Spleen (tissue), 11 donors: ENCODE data around the gene ANKRD12. TPM values are rescaled to one million over a fixed set of nuclear protein-coding genes. Genes with fewer than 3 reads are reported as not detected.
A peak's percentile ranks its signal among the peaks of the same experiment; 100 is the strongest.
"Not testable (repeated sequence)": the region's sequence is repeated elsewhere in the genome, so short reads cannot be mapped to it uniquely, and the experiment has no call there.

Source experiments
- DNase-seq: peaks from one replicate; pipeline ENCODE4 v3.0.0-alpha.2; 2020
- H3K27ac ChIP-seq, 8 donors: fragments of 200-600 bp; sonication (generic) in 7 of 8; 1 replicate in 4 of 8; 2 replicates in 4 of 8; pipeline versions ENCODE4 v1.5.0 to v1.8.0; 2016 to 2021; ENCODE audit warnings: inconsistent platforms in 4 of 8, mild to moderate bottlenecking in 4 of 8, moderate library complexity in 1 of 8
- H3K27me3 ChIP-seq, 7 donors: fragments of 200-600 bp; sonication (generic) in 6 of 7; replicated peaks in 1 of 7; 1 replicate in 4 of 7; 2 replicates in 3 of 7; pipeline versions ENCODE4 v1.5.0 to v1.8.0; 2016 to 2021; ENCODE audit warnings: inconsistent platforms in 3 of 7, mild to moderate bottlenecking in 1 of 7
- H3K36me3 ChIP-seq, 6 donors: fragments of 200-600 bp; sonication (generic) in 5 of 6; 1 replicate in 4 of 6; 2 replicates in 2 of 6; pipeline versions ENCODE4 v1.5.0 to v1.8.0; 2016 to 2021; ENCODE audit warnings: inconsistent platforms in 2 of 6
- H3K4me1 ChIP-seq, 6 donors: fragments of 200-600 bp; sonication (generic) in 5 of 6; 1 replicate in 3 of 6; 2 replicates in 3 of 6; pipeline versions ENCODE4 v1.5.0 to v1.8.0; 2016 to 2021; ENCODE audit warnings: inconsistent platforms in 3 of 6
- H3K4me3 ChIP-seq, 8 donors: fragments of 200-600 bp; sonication (generic) in 7 of 8; 1 replicate in 4 of 8; 2 replicates in 4 of 8; pipeline versions ENCODE4 v1.5.0 to v1.8.0; 2016 to 2021; ENCODE audit warnings: inconsistent platforms in 4 of 8, mild to moderate bottlenecking in 4 of 8, moderate library complexity in 2 of 8
- H3K9me3 ChIP-seq, 8 donors: fragments of 200-600 bp; sonication (generic) in 7 of 8; 1 replicate in 4 of 8; 2 replicates in 4 of 8; pipeline versions ENCODE4 v1.5.0 to v1.8.0; 2016 to 2021; ENCODE audit warnings: inconsistent platforms in 4 of 8
- POLR2A ChIP-seq, 3 donors: fragments of 450-650 bp; IDR thresholded peaks; one replicate each; pipeline ENCODE4 v1.5.1; 2017; ENCODE audit warnings: antibody characterized with exemption in 3 of 3, mild to moderate bottlenecking in 1 of 3
- POLR2AphosphoS5 ChIP-seq, 3 donors: sonication (generic); formaldehyde crosslinking; IDR thresholded peaks; one replicate each; pipeline ENCODE4 v1.5.1; 2017; ENCODE audit warnings: antibody characterized with exemption in 3 of 3
- WGBS, 5 donors: extraction: QIAGEN DNeasy Blood & Tissue Kit in 3 of 5; methylation state at CpG; one replicate each; pipeline versions ENCODE4 v1.1.5 to v1.1.7; 2013 to 2018; 5-methylcytosine and 5-hydroxymethylcytosine counted together
- intact Hi-C: fragments of 100-400 bp; cut with DNase I; formaldehyde crosslinking; loops from one replicate; pipeline ENCODE4 v1.15.0; 2023; ENCODE audit warnings: low total_unique reads
- polyA plus RNA-seq, 3 donors: library from polyadenylated mRNA; stranded (reverse); fragments of 200-250 nt; gene quantifications; one replicate each; pipeline ENCODE4 v1.2.1, GENCODE V29; 2013
- total RNA-seq, 7 donors: library from RNA; depleted of rRNA in 3 of 7; stranded (reverse); fragments of >200 nt in 3 of 7; fragmentation: NEBNext Ultra II Directional in 4 of 7; extraction: Animal tissue kit (Norgen Biotek cat#: 25700) in 4 of 7; gene quantifications; one replicate each; pipeline versions ENCODE4 v1.1.0 to v1.2.1, GENCODE V29; 2016 to 2021
- TF ChIP-seq, protein P1 (sequence below), 11 experiments: fragments of 200-600 bp in 7 of 11; fragments of 450-650 bp in 4 of 11; sonication (generic) in 4 of 11; IDR thresholded peaks in 8 of 11; conservative IDR thresholded peaks in 3 of 11; 1 replicate in 7 of 11; 2 replicates in 4 of 11; pipeline versions ENCODE4 v1.4.0 to v1.8.0; 2016 to 2021; ENCODE audit warnings: antibody characterized with exemption in 11 of 11, inconsistent platforms in 4 of 11, mild to moderate bottlenecking in 1 of 11
- donor health status: healthy with polysubstance abuse.
- donor health status: DM: no; HTN: no; CAD: no; lungs with moderate emphysema.
- donor health status: DM: no; HTN: no; CAD: no.
- donor health status: Bipolar disorder and iron deficiency.
- donor health status: healthy.
- donor health status: DM: no; HTN: no; CAD: no.
- donor health status: DM: yes; HTN: yes; CAD: no.

Gene ANKRD12
- total and polyA plus RNA-seq, 10 donors, result 7.6 to 122 (median 84.4) TPM

DNA sequence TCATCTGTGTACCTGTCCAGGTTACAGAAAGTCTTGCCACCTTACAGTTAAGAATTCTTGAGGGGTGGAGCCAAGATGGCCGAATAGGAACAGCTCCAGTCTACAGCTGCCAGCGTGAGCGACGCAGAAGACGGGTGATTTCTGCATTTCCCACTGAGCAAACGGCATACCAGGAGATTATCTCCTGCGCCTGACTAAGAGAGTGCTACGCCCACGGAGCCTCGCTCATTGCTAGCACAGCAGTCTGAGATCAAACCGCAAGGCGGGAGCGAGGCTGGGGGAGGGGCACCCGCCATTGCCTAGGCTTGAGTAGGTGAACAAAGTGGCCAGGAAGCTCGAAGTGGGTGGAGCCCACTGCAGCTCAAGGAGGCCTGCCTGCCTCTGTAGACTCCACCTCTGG, 128.2 kb downstream of the ANKRD12 start:
- peaks cover 0 to 35% (median 16%) of the 10 kb centered on the region in 6 donors for H3K36me3 ChIP-seq
- H3K27me3 ChIP-seq, H3K27ac ChIP-seq, intact Hi-C loops, H3K4me1 ChIP-seq, H3K9me3 ChIP-seq, DNase-seq, H3K4me3 ChIP-seq: not testable (repeated sequence)
- TF ChIP-seq POLR2AphosphoS5 (IDR thresholded peaks at IDR 0.05), result peak in 2 of 3 donors; percentile 19 to 67
- 91 to 99% (median 97%) methylated on average over 14 to 15 of the region's 15 CpGs for WGBS, 5 donors

DNA sequence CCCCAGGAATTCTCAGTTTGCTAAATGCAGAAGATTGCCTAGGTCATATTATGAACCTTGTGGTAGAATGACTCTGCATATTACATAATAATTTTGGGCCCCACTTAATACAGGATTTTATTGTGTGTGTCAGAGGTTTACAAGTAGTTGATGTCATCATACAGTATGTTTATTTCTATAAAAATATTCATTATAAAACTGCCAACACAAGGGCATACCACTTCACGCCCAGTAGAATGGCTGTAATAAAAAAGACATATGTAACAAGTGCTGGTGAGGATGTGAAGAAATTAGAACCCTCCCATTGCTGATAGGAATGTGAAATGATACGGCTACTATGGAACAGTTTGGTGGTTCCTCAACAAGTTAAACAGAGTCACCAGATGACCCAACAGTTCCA, 136.6 kb downstream of the ANKRD12 start:
- Histone ChIP-seq H3K4me3 (no peak overlapping the region), H3K27me3 (no peaks in the 10 kb centered on the region), H3K36me3 (peaks cover 0 to 81% (median 54%) of the 10 kb centered on the region in 6 donors), H3K27ac (no peak overlapping the region), H3K9me3 (no peaks in the 10 kb centered on the region), H3K4me1 (no peaks in the 10 kb centered on the region)
- DNase-seq, result no peak
- intact Hi-C loops, result no loop called here
- WGBS, 5 donors, result 89 to 98% (median 97%) methylated on average over 2 of the region's 2 CpGs
- TF ChIP-seq, protein P1, sequence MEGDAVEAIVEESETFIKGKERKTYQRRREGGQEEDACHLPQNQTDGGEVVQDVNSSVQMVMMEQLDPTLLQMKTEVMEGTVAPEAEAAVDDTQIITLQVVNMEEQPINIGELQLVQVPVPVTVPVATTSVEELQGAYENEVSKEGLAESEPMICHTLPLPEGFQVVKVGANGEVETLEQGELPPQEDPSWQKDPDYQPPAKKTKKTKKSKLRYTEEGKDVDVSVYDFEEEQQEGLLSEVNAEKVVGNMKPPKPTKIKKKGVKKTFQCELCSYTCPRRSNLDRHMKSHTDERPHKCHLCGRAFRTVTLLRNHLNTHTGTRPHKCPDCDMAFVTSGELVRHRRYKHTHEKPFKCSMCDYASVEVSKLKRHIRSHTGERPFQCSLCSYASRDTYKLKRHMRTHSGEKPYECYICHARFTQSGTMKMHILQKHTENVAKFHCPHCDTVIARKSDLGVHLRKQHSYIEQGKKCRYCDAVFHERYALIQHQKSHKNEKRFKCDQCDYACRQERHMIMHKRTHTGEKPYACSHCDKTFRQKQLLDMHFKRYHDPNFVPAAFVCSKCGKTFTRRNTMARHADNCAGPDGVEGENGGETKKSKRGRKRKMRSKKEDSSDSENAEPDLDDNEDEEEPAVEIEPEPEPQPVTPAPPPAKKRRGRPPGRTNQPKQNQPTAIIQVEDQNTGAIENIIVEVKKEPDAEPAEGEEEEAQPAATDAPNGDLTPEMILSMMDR (IDR thresholded peaks at IDR 0.05 in 8 of 11, conservative IDR thresholded peaks at IDR 0.05 in 3 of 11), result no peak
- TF ChIP-seq POLR2A (IDR thresholded peaks at IDR 0.05) (no peak), POLR2AphosphoS5 (IDR thresholded peaks at IDR 0.05) (no peak)

DNA sequence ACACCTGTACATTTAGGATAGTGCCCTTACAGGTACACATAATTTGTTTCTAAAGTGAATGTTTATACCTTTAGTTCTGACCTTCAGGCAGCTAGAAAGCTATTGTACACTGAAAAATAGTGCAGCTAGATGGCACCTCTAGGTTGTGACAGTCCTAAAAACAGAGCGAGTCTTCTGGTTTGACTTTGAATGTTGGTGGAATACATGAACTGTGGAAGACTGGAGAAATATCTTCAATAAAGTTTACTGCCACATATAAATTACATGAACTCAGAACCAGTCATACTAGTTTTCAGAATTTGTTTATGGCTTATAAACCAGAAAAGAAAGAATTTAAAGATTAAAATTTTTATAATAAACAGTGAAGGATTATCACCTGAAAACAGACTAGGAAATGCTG, 139.3 kb downstream of the ANKRD12 start:
- WGBS, 5 donors, result 94 to 98% (median 97%) methylated on average over 1 of the region's 1 CpG
- no peaks in the 10 kb centered on the region for H3K9me3 ChIP-seq
- intact Hi-C loops, result no loop called here
- no peaks in the 10 kb centered on the region for H3K27me3 ChIP-seq
- H3K36me3 ChIP-seq, result peaks cover 3 to 100% (median 79%) of the 10 kb centered on the region in 6 donors
- no peak for TF ChIP-seq POLR2A (IDR thresholded peaks at IDR 0.05)
- no peak for TF ChIP-seq POLR2AphosphoS5 (IDR thresholded peaks at IDR 0.05)
- TF ChIP-seq, protein P1 (IDR thresholded peaks at IDR 0.05 in 8 of 11, conservative IDR thresholded peaks at IDR 0.05 in 3 of 11), result no peak
- no peak overlapping the region for H3K4me3 ChIP-seq
- DNase-seq, result no peak
- no peaks in the 10 kb centered on the region for H3K4me1 ChIP-seq
- no peak overlapping the region for H3K27ac ChIP-seq

DNA sequence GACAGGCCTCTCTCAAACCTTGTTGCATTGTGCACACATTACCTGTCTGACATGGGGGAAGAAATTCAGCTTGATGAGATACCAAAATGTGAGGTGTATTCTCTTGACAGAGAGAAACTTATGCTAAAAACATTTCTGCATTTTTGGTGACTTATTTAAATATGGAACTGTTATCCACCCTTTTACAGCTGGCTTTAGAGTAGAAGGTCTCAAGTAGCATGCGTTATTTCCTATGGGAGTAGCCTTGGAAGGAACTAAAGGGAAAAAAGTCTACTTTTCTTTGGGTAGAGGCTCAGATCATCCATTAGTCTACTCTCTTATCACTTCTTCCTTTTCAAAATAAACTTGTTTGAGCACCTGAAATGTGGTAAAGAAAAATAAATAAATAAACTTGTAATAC, 141.4 kb downstream of the ANKRD12 start:
- H3K4me3 ChIP-seq, result no peak overlapping the region
- H3K4me1 ChIP-seq, result no peaks in the 10 kb centered on the region
- no peak overlapping the region for H3K27ac ChIP-seq
- 96 to 100% (median 97%) methylated on average over 1 of the region's 1 CpG for WGBS, 5 donors
- no peaks in the 10 kb centered on the region for H3K27me3 ChIP-seq
- no peak for DNase-seq
- peaks cover 3 to 98% (median 68%) of the 10 kb centered on the region in 6 donors for H3K36me3 ChIP-seq
- H3K9me3 ChIP-seq, result no peaks in the 10 kb centered on the region
- intact Hi-C loops, result no loop called here
- TF ChIP-seq POLR2A (IDR thresholded peaks at IDR 0.05) (no peak), POLR2AphosphoS5 (IDR thresholded peaks at IDR 0.05) (no peak)
- TF ChIP-seq, protein P1 (IDR thresholded peaks at IDR 0.05 in 8 of 11, conservative IDR thresholded peaks at IDR 0.05 in 3 of 11), result no peak

DNA sequence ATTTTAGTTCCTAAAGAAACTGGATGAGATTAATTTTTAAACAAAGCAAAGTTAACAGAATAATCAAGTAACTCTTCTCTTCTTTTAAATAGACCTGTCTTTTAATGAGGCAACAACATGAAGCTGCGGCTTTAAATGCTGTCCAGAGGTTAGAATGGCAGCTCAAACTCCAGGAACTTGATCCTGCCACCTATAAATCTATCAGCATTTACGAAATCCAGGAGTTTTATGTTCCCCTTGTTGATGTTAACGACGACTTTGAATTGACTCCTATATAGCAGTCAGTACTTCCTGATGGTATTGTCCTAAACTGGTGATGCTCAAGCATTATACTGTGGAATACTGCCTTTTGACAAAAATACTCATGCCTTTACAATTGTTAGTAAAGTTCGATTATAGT, 144.3 kb downstream of the ANKRD12 start:
- no peaks in the 10 kb centered on the region for H3K27me3 ChIP-seq
- TF ChIP-seq POLR2A (IDR thresholded peaks at IDR 0.05), result no peak
- TF ChIP-seq, protein P1 (IDR thresholded peaks at IDR 0.05 in 8 of 11, conservative IDR thresholded peaks at IDR 0.05 in 3 of 11), result no peak
- no peak for TF ChIP-seq POLR2AphosphoS5 (IDR thresholded peaks at IDR 0.05)
- H3K4me1 ChIP-seq, result no peaks in the 10 kb centered on the region
- WGBS, 5 donors, result 90 to 94% (median 92%) methylated on average over 5 of the region's 5 CpGs
- intact Hi-C loops, result no loop called here
- no peak for DNase-seq
- H3K36me3 ChIP-seq, result peaks cover 3 to 80% (median 51%) of the 10 kb centered on the region in 6 donors
- no peak overlapping the region for H3K27ac ChIP-seq
- no peaks in the 10 kb centered on the region for H3K9me3 ChIP-seq
- no peak overlapping the region for H3K4me3 ChIP-seq
